Measurements from ENCODE around the gene CA5A. TPM values are rescaled to one million over a fixed set of nuclear protein-coding genes. Genes with fewer than 3 reads are reported as not detected.
"Not testable (repeated sequence)": the region's sequence is repeated elsewhere in the genome, so short reads cannot be mapped to it uniquely, and the experiment has no call there.

CA5A gene
- total RNA-seq, 1 donor from 2014 or later = not detected

DNA sequence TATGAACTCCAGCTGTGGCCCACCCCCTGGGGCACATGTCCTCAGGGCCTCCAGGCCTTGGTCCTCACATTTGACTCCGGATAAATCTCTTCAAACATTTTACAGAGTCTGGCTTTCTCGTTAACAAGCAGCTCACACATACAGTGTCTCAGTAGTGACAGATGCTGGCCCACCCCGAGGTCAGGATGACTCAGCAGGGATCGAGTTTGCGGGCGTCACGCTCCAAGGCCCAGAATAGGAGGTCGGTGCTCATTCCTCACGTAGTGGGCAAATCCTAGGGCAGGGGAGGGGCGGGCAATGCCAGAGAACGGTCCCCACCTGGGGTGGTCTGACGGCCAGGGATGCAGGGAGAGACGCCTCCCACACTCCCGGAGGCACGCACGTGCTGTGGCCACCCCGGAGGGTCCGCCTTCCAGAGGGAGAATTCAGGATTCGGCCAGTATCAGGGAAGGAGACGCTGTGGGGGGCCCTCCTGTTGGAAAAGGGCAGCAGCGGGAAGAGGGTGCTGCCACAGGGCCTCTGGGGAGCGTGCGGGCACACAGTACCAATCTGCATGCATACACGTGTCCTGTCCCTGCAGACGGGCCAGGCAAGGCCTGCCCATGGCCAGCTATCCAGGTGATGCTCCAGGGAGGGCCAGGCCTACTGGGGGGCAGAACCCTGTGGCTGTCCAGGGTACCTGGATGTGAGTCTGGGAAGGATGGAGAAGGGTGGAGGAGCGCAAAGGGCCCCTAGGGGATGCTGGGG lies 75.6 kb downstream of the CA5A start:
- H3K4me3 ChIP-seq (ENCODE audit: low read depth, low read length) = no peak overlapping the region
- TF ChIP-seq, protein P1, sequence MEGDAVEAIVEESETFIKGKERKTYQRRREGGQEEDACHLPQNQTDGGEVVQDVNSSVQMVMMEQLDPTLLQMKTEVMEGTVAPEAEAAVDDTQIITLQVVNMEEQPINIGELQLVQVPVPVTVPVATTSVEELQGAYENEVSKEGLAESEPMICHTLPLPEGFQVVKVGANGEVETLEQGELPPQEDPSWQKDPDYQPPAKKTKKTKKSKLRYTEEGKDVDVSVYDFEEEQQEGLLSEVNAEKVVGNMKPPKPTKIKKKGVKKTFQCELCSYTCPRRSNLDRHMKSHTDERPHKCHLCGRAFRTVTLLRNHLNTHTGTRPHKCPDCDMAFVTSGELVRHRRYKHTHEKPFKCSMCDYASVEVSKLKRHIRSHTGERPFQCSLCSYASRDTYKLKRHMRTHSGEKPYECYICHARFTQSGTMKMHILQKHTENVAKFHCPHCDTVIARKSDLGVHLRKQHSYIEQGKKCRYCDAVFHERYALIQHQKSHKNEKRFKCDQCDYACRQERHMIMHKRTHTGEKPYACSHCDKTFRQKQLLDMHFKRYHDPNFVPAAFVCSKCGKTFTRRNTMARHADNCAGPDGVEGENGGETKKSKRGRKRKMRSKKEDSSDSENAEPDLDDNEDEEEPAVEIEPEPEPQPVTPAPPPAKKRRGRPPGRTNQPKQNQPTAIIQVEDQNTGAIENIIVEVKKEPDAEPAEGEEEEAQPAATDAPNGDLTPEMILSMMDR (conservative IDR thresholded peaks at IDR 0.05; ENCODE audit: low read depth, low read length) = no peak
- DNase-seq (ENCODE audit: low read depth) = no peak

GRCh38 chr16:87858151-87858993 lies 78.0 kb downstream of the CA5A start:
- not testable (repeated sequence) for H3K4me3 ChIP-seq (ENCODE audit: low read depth, low read length); DNase-seq (ENCODE audit: low read depth)

- TF ChIP-seq, protein P1 (conservative IDR thresholded peaks at IDR 0.05; ENCODE audit: low read depth, low read length) = no peak
- DNase-seq (ENCODE audit: low read depth) = no peak
- H3K4me3 ChIP-seq (ENCODE audit: low read depth, low read length) = no peak overlapping the region
Measured at GRCh38 chr16:87856791-87857228, 79.5 kb downstream of the CA5A start.

- no peak overlapping the region for H3K4me3 ChIP-seq (ENCODE audit: low read depth, low read length)
- DNase-seq (ENCODE audit: low read depth) = no peak
Measured at GRCh38 chr16:87855852-87856715, 80.2 kb downstream of the CA5A start.

DNA sequence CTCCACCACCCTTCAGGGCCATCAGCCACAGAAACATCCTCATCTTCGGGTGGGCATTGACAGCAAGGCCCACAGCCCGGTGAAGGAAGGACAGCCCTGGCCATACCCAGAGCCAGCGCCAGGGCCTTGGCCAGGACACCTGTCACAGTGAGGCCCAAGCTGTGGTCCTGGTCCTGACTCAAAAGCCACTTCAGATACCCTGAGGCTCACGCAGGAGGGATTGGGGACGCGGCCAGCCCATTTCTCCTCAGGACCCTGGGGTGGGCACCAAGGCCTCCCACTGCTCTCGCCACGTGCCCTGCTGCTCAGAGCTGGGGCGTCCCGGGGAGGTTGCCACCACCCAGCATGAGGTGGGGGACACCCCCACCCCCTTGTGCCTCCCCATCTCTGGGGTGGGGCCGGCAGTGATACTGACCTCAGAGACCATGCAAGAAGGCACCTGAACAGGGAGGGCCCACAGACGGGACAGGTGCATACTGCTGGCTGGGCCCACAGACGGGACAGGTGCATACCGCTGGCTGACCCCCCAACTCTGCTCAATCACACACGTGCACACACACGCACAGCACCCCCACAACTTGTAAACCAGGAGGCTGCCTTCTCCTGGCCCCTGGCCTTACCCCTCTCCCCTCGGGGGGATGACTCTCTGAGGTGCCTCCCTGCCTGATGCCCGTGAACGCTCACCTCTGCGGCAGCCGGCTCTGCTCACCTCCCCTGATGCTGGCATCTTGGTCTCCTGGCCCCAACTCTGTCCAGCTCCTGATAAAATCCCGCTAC lies 81.2 kb downstream of the CA5A start:
- DNase-seq (ENCODE audit: low read depth) = no peak
- H3K4me3 ChIP-seq (ENCODE audit: low read depth, low read length) = no peak overlapping the region
- TF ChIP-seq, protein P1 (conservative IDR thresholded peaks at IDR 0.05; ENCODE audit: low read depth, low read length) = no peak

More at GRCh38 chr16:87855852-87856715, 80.2 kb downstream of the CA5A start:
- TF ChIP-seq, protein P1 (conservative IDR thresholded peaks at IDR 0.05; ENCODE audit: low read depth, low read length) = no peak

- no peak for DNase-seq (ENCODE audit: low read depth)
- no peak overlapping the region for H3K4me3 ChIP-seq (ENCODE audit: low read depth, low read length)
- TF ChIP-seq, protein P1 (conservative IDR thresholded peaks at IDR 0.05; ENCODE audit: low read depth, low read length) = no peak
Measured at GRCh38 chr16:87854053-87854906, 82.0 kb downstream of the CA5A start.
